ENCODE data around the gene LIMA1. TPM values are rescaled to one million over a fixed set of nuclear protein-coding genes. Genes with fewer than 3 reads are reported as not detected.
A peak's percentile ranks its signal among the peaks of the same experiment; 100 is the strongest.

The LIMA1 gene
- total and polyA plus RNA-seq, 5 donors from 2014 or later: 14.3 to 19.3 (median 18.6) TPM

DNA sequence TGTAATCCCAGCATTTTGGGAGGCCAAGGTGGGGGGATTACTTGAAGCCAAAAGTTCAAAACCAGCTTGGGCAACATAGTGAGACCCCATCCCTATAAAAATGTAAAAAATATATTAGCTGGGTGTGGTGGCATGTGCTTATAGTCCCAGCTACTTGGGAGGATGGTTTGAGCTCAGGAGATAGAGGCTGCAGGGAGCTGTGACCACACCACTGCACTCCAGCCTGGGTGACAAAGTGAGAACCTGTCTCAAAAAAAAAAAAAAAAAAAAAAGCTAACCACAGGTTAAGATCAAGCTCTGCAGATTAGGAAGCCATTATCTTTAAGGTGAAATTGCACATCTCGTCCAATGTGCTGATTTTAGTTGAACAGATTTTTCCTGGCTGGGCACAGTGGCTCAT is 92.5 kb downstream of the LIMA1 start:
- Histone ChIP-seq H3K27ac (ENCODE audit: insufficient read depth, low read length, poor library complexity, severe bottlenecking) (no peak overlapping the region), H3K4me3 (ENCODE audit: low read depth, low read length) (no peak overlapping the region), H3K4me1 (ENCODE audit: control insufficient read depth, insufficient read depth, low read length, poor library complexity, severe bottlenecking) (peaks cover 27% of the 10 kb centered on the region), H3K36me3 (ENCODE audit: control insufficient read depth, insufficient read depth, low read length) (peaks cover 20% of the 10 kb centered on the region), H3K9me3 (ENCODE audit: control insufficient read depth in 2 of 2, low read length in 2 of 2) (no peaks in the 10 kb centered on the region), H3K27me3 (ENCODE audit: control insufficient read depth, insufficient read depth, low read length) (no peaks in the 10 kb centered on the region)
- H3K36me3 Mint-ChIP-seq: peaks cover 24% of the 10 kb centered on the region
- H3K27ac Mint-ChIP-seq: peak overlapping the region in 1 of 3 donors; percentile 74
- H3K9me3 Mint-ChIP-seq: no peaks in the 10 kb centered on the region
- no peak for DNase-seq
- peaks cover 10 to 43% (median 25%) of the 10 kb centered on the region in 4 donors for H3K4me1 Mint-ChIP-seq
- no peak for ATAC-seq (ENCODE audit: low read depth in 2 of 2)
- no peak overlapping the region for H3K4me3 Mint-ChIP-seq
- H3K27me3 Mint-ChIP-seq: no peaks in the 10 kb centered on the region

DNA sequence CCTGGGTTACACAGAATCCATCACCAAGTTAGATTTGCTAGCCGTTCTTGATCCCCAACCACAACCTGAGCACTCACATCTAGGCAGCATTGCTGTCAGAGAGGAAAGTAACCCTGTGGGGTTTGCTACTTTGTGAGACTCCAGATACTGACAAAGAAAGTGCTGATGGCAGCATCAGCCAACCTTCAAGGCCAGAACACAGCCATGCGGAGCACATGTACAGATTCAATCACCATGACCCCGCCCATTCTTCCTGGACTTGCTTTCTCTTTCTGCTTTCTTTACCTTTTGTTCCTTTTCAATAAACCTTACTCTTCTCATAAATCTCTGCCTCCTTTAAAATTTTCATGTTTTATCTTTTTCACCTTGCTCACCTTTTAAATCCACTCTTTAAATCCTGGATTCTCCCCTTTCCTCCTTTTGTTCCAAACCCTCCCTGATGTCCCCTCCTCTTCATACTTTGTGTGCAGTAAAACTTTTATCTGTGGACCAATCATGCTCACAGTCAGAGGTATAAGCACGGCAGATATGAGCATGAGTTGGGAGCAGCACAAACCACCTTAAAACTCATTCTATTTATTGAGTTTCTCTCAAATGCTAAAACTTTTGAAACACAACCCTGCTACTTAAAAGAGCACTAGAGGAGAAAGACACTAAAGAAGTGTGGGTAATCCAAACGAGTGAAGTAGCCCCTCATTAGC is 94.3 kb downstream of the LIMA1 start:
- Mint-ChIP-seq H3K27me3 (no peaks in the 10 kb centered on the region), H3K9me3 (no peaks in the 10 kb centered on the region), H3K27ac (peak overlapping the region; percentile 92 to 95 (median 93)), H3K4me3 (peak overlapping the region; percentile 49 to 83 (median 76)), H3K36me3 (peaks cover 21% of the 10 kb centered on the region), H3K4me1 (peaks cover 10 to 52% (median 29%) of the 10 kb centered on the region in 4 donors)
- peak; percentile 52 to 75 for ATAC-seq (ENCODE audit: low read depth in 2 of 2)
- no peaks in the 10 kb centered on the region for H3K27me3 ChIP-seq (ENCODE audit: control insufficient read depth, insufficient read depth, low read length)
- DNase-seq: peak in 1 of 3 donors; percentile 74
- peak overlapping the region; percentile 55 for H3K27ac ChIP-seq (ENCODE audit: insufficient read depth, low read length, poor library complexity, severe bottlenecking)
- no peaks in the 10 kb centered on the region for H3K9me3 ChIP-seq (ENCODE audit: control insufficient read depth in 2 of 2, low read length in 2 of 2)
- peaks cover 27% of the 10 kb centered on the region for H3K4me1 ChIP-seq (ENCODE audit: control insufficient read depth, insufficient read depth, low read length, poor library complexity, severe bottlenecking)
- peak overlapping the region; percentile 68 for H3K4me3 ChIP-seq (ENCODE audit: low read depth, low read length)
- H3K36me3 ChIP-seq (ENCODE audit: control insufficient read depth, insufficient read depth, low read length): peaks cover 10% of the 10 kb centered on the region

DNA sequence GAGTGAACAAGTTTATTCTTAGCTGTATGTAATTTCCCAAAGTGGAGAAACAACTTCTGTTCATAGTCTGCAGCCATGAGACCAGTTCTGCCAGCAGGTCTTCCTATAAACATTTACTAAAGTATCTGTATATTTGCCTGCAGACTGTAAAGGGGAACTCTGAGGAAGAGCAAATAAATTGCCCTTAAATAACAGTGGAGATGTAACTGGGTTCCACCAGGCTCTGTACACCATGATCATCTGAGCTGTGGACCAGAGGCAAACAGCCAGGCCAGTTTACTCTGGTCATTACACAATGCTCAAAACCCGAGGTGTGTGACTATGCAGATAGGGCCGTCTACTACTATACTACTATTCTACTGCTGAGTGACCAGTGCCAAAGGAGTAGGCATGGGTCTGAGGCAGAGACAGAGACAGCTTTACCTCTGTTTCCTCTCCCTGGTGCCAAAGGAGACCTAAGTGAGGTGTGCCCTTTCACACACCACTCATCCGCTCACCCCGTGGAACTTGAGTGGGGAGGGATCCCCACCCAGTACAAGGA is 95.0 kb downstream of the LIMA1 start:
- no peak overlapping the region for H3K27ac ChIP-seq (ENCODE audit: insufficient read depth, low read length, poor library complexity, severe bottlenecking)
- peaks cover 12% of the 10 kb centered on the region for H3K36me3 ChIP-seq (ENCODE audit: control insufficient read depth, insufficient read depth, low read length)
- Mint-ChIP-seq H3K9me3 (no peaks in the 10 kb centered on the region), H3K27ac (peak overlapping the region; percentile 92 to 95 (median 93)), H3K4me3 (peak overlapping the region in 2 of 4 donors; percentile 53 to 69), H3K4me1 (peaks cover 10 to 52% (median 29%) of the 10 kb centered on the region in 4 donors), H3K36me3 (peaks cover 23% of the 10 kb centered on the region), H3K27me3 (no peaks in the 10 kb centered on the region)
- peaks cover 27% of the 10 kb centered on the region for H3K4me1 ChIP-seq (ENCODE audit: control insufficient read depth, insufficient read depth, low read length, poor library complexity, severe bottlenecking)
- H3K27me3 ChIP-seq (ENCODE audit: control insufficient read depth, insufficient read depth, low read length): no peaks in the 10 kb centered on the region
- H3K4me3 ChIP-seq (ENCODE audit: low read depth, low read length): peak overlapping the region; percentile 68
- no peak for DNase-seq
- ATAC-seq (ENCODE audit: low read depth in 2 of 2): no peak
- no peaks in the 10 kb centered on the region for H3K9me3 ChIP-seq (ENCODE audit: control insufficient read depth in 2 of 2, low read length in 2 of 2)

DNA sequence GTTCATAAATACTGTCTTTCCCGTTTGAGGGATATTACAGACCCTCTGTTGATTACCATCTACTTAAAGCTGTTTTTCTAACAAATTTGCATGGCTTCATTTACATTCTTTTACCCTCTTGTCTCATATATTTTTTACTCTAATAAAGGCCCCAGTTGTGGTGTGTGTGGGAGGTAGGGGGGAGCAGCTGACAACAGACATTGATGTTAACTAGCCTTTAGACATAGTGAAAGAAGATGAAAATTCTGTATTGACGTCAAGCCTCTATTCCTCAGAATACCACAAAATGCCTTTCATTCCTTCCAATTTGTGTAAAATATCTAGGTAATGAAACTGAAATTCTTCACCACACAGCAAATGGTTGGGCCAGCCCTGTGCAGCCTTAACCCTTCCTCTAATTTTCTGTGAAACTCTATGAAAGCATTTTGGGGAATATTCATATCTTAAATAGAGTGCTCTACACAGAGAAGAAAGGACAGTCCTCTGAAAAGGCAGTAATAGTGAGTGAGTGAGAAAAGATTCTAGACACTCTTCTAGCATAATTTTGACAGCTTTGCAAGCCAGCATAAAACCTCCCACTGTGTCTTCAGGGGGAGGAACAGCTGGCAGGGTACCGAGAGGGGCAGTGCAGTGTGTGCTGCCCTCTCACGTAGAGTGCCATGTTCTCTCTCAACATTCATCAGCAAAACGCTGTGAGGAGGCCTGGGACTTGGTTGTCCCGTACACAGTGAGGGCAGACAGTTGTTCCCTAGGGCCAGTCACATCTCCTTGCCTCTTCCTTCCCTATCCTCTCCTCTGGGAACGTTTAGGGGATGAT is 96.0 kb downstream of the LIMA1 start:
- H3K4me3 Mint-ChIP-seq: peak overlapping the region in 2 of 4 donors; percentile 22 to 28
- peak in 1 of 2 donors; percentile 36 for ATAC-seq (ENCODE audit: low read depth in 2 of 2)
- H3K27me3 Mint-ChIP-seq: no peaks in the 10 kb centered on the region
- Histone ChIP-seq H3K36me3 (ENCODE audit: control insufficient read depth, insufficient read depth, low read length) (peaks cover 5% of the 10 kb centered on the region), H3K27ac (ENCODE audit: insufficient read depth, low read length, poor library complexity, severe bottlenecking) (no peak overlapping the region), H3K4me1 (ENCODE audit: control insufficient read depth, insufficient read depth, low read length, poor library complexity, severe bottlenecking) (peaks cover 27% of the 10 kb centered on the region), H3K27me3 (ENCODE audit: control insufficient read depth, insufficient read depth, low read length) (no peaks in the 10 kb centered on the region), H3K9me3 (ENCODE audit: control insufficient read depth in 2 of 2, low read length in 2 of 2) (no peaks in the 10 kb centered on the region), H3K4me3 (ENCODE audit: low read depth, low read length) (peak overlapping the region; percentile 7)
- DNase-seq: peak in 1 of 3 donors; percentile 22
- H3K4me1 Mint-ChIP-seq: peaks cover 10 to 52% (median 29%) of the 10 kb centered on the region in 4 donors
- peaks cover 14% of the 10 kb centered on the region for H3K36me3 Mint-ChIP-seq
- no peaks in the 10 kb centered on the region for H3K9me3 Mint-ChIP-seq
- H3K27ac Mint-ChIP-seq: peak overlapping the region in 2 of 3 donors; percentile 25 to 93

DNA sequence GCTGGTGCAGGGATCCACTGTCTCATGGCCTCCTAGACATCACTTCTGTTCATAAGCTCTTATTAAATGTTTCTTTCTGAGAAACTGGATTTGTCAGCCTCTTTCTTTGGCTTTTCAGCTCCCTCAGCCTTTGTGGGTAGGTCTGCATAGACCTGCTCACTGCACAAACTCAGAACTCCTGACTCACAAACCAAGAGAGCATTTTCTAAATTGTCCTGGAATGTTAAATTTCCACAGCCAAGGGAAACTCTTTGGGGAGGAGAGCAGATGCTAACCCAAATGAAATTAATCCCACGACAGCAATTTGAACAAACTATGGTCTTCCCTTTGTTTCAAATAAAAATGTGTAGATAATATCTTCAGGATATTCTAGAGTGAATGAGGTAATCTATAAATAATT is 96.6 kb downstream of the LIMA1 start:
- Mint-ChIP-seq H3K36me3 (peaks cover 13% of the 10 kb centered on the region), H3K4me3 (no peak overlapping the region), H3K27ac (peak overlapping the region in 1 of 3 donors; percentile 93)

DNA sequence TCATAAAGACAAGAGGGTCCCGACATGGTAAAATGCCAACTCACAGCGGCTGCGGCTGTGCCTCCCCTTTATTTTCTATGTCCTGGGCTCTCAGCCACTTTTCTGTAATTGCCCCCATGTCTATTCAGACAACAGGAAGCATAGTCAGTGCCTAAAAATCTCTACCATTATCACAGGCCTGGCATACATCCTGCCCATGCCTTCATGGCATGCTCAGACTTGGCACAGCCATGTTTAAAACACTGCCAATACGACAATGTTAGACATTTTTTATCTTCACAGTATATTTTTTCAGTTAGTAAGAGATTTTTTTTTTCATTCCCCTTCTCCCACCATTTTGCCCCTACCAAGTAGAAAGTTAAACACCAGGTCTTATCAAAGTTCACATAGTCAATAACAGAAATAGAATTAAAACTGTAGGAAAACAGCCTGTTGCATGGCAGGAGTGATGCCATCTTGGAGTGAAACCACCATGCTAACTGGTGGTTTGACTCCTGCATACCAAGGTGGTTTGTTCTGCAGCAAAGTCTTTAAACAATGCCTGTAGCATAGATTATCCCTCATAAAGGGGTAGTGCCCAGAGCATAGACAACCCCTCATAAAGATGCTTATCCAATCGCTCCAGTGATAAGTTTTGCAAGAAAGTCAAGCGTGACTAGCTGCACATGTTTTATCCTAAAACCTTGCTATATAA is 97.2 kb downstream of the LIMA1 start:
- no peaks in the 10 kb centered on the region for H3K27me3 ChIP-seq (ENCODE audit: control insufficient read depth, insufficient read depth, low read length)
- H3K4me3 ChIP-seq (ENCODE audit: low read depth, low read length): no peak overlapping the region
- no peak overlapping the region for H3K27ac ChIP-seq (ENCODE audit: insufficient read depth, low read length, poor library complexity, severe bottlenecking)

More for the DNA sequence above, 96.6 kb downstream of the LIMA1 start:
- Histone ChIP-seq H3K36me3 (ENCODE audit: control insufficient read depth, insufficient read depth, low read length) (peaks cover 5% of the 10 kb centered on the region), H3K4me1 (ENCODE audit: control insufficient read depth, insufficient read depth, low read length, poor library complexity, severe bottlenecking) (peaks cover 27% of the 10 kb centered on the region), H3K27me3 (ENCODE audit: control insufficient read depth, insufficient read depth, low read length) (no peaks in the 10 kb centered on the region), H3K4me3 (ENCODE audit: low read depth, low read length) (no peak overlapping the region), H3K27ac (ENCODE audit: insufficient read depth, low read length, poor library complexity, severe bottlenecking) (no peak overlapping the region), H3K9me3 (ENCODE audit: control insufficient read depth in 2 of 2, low read length in 2 of 2) (no peaks in the 10 kb centered on the region)
- DNase-seq: no peak
- Mint-ChIP-seq H3K9me3 (no peaks in the 10 kb centered on the region), H3K4me1 (peaks cover 10 to 52% (median 29%) of the 10 kb centered on the region in 4 donors), H3K27me3 (no peaks in the 10 kb centered on the region)
- ATAC-seq (ENCODE audit: low read depth in 2 of 2): no peak

DNA sequence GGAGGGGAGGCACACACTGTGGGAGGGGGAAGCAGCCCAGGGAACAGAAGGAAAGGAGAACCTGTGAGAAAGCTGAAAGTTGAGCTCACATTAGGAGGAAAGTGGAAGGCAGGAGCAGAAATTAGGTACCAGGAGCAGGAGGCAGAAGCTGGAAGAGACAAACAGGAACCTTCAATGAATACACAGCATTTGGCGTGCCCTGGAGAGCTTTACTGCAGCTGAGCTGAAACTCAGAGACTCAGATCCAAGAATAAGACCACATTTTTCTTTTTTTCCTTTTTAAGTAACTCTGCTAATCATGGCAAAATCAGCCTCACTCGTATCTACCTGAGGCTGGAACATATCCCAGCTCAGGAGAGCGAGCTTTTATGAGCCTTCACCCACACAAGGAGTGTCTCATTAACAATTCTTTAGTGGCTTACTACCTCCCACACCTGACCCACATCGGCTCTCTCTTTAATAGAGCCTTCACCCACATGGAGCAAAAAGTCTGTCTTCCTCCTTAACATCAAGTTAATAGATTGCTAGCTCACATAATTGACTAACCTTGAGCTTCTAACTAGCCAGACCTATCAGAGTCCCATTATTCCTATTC is 97.9 kb downstream of the LIMA1 start:
- no peaks in the 10 kb centered on the region for H3K27me3 Mint-ChIP-seq
- peaks cover 27% of the 10 kb centered on the region for H3K4me1 ChIP-seq (ENCODE audit: control insufficient read depth, insufficient read depth, low read length, poor library complexity, severe bottlenecking)
- H3K36me3 Mint-ChIP-seq: peaks cover 18% of the 10 kb centered on the region
- H3K27ac Mint-ChIP-seq: peak overlapping the region; percentile 24 to 96 (median 93)
- no peak overlapping the region for H3K4me3 ChIP-seq (ENCODE audit: low read depth, low read length)
- no peak for ATAC-seq (ENCODE audit: low read depth in 2 of 2)
- H3K27me3 ChIP-seq (ENCODE audit: control insufficient read depth, insufficient read depth, low read length): no peaks in the 10 kb centered on the region
- no peak overlapping the region for H3K27ac ChIP-seq (ENCODE audit: insufficient read depth, low read length, poor library complexity, severe bottlenecking)
- H3K9me3 ChIP-seq (ENCODE audit: control insufficient read depth in 2 of 2, low read length in 2 of 2): no peaks in the 10 kb centered on the region
- H3K36me3 ChIP-seq (ENCODE audit: control insufficient read depth, insufficient read depth, low read length): peaks cover 12% of the 10 kb centered on the region
- peaks cover 10 to 49% (median 29%) of the 10 kb centered on the region in 4 donors for H3K4me1 Mint-ChIP-seq
- no peak overlapping the region for H3K4me3 Mint-ChIP-seq
- DNase-seq: no peak
- H3K9me3 Mint-ChIP-seq: no peaks in the 10 kb centered on the region

More for the DNA sequence above, 97.2 kb downstream of the LIMA1 start:
- Mint-ChIP-seq H3K36me3 (peaks cover 17% of the 10 kb centered on the region), H3K27me3 (no peaks in the 10 kb centered on the region), H3K4me3 (no peak overlapping the region), H3K9me3 (no peaks in the 10 kb centered on the region), H3K4me1 (peaks cover 10 to 51% (median 29%) of the 10 kb centered on the region in 4 donors), H3K27ac (peak overlapping the region; percentile 24 to 96 (median 93))
- no peaks in the 10 kb centered on the region for H3K9me3 ChIP-seq (ENCODE audit: control insufficient read depth in 2 of 2, low read length in 2 of 2)
- peak in 1 of 3 donors; percentile 20 for DNase-seq
- peak in 1 of 2 donors; percentile 30 for ATAC-seq (ENCODE audit: low read depth in 2 of 2)
- peaks cover 11% of the 10 kb centered on the region for H3K36me3 ChIP-seq (ENCODE audit: control insufficient read depth, insufficient read depth, low read length)
- H3K4me1 ChIP-seq (ENCODE audit: control insufficient read depth, insufficient read depth, low read length, poor library complexity, severe bottlenecking): peaks cover 27% of the 10 kb centered on the region

Data from CD4-positive, CD25-positive, alpha-beta regulatory T cell (primary cell).